Upper lobe of left lung (tissue), 6 donors: Measurements from ENCODE around the gene NVL. TPM values are rescaled to one million over a fixed set of nuclear protein-coding genes. Genes with fewer than 3 reads are reported as not detected.
"Not testable (repeated sequence)": the region's sequence is repeated elsewhere in the genome, so short reads cannot be mapped to it uniquely, and the experiment has no call there.

Experiments used
- ATAC-seq, 2 donors: fragments of 200-7000 bp; cut with Tn5 transposase; one replicate each; pipeline ENCODE4 v1.9.1; 2022; ENCODE audit warnings: mild to moderate bottlenecking in 2 of 2, moderate library complexity in 2 of 2; ENCODE audit not compliant: low FRiP score in 2 of 2
- DNase-seq, 2 donors: peaks; one replicate each; pipeline ENCODE4 v3.0.0-alpha.2; 2019 to 2020
- H3K27ac ChIP-seq, 4 donors: fragments of 200-600 bp; sonication (generic); one replicate each; pipeline ENCODE4 v1.5.1; 2016 to 2019
- H3K27me3 ChIP-seq, 4 donors: fragments of 200-600 bp; sonication (generic); one replicate each; pipeline ENCODE4 v1.5.1; 2017 to 2019
- H3K36me3 ChIP-seq, 4 donors: fragments of 200-600 bp; sonication (generic); one replicate each; pipeline ENCODE4 v1.5.1; 2016 to 2019
- H3K4me1 ChIP-seq, 4 donors: fragments of 200-600 bp; sonication (generic); one replicate each; pipeline ENCODE4 v1.5.1; 2018 to 2019
- H3K4me3 ChIP-seq, 4 donors: fragments of 200-600 bp; sonication (generic); one replicate each; pipeline ENCODE4 v1.5.1; 2017 to 2019; ENCODE audit warnings: mild to moderate bottlenecking in 2 of 4, moderate library complexity in 1 of 4
- H3K9me3 ChIP-seq, 4 donors: fragments of 200-600 bp; sonication (generic); one replicate each; pipeline ENCODE4 v1.5.1; 2018 to 2019
- CTCF ChIP-seq, 6 experiments: fragments of 450-650 bp in 4 of 6; fragments of 200-600 bp in 2 of 6; sonication (generic) in 2 of 6; IDR thresholded peaks; one replicate each; pipeline ENCODE4 v1.5.1; 2016 to 2019; ENCODE audit warnings: antibody characterized with exemption in 6 of 6
- EP300 ChIP-seq, 4 donors: sonication (generic); formaldehyde crosslinking; IDR thresholded peaks; one replicate each; pipeline ENCODE4 v1.5.1; 2017; ENCODE audit warnings: antibody characterized with exemption in 4 of 4, control low read depth in 2 of 4
- POLR2A ChIP-seq, 4 donors: fragments of 450-650 bp; IDR thresholded peaks; one replicate each; pipeline ENCODE4 v1.5.1; 2016 to 2017; ENCODE audit warnings: antibody characterized with exemption in 4 of 4, mild to moderate bottlenecking in 2 of 4
- POLR2AphosphoS5 ChIP-seq, 2 donors: sonication (generic); formaldehyde crosslinking; IDR thresholded peaks; one replicate each; pipeline ENCODE4 v1.5.1; 2017; ENCODE audit warnings: antibody characterized with exemption in 2 of 2
- WGBS, 2 donors: methylation state at CpG; one replicate each; pipeline ENCODE4 v1.1.5; 2017 to 2018; 5-methylcytosine and 5-hydroxymethylcytosine counted together
- total RNA-seq, 6 donors: library from RNA; depleted of rRNA in 4 of 6; stranded (reverse); fragments of >200 nt in 4 of 6; gene quantifications; one replicate each; pipeline versions ENCODE4 v1.1.0 to v1.2.1, GENCODE V29; 2016 to 2021
- donor health status: DM: no; HTN: no; CAD: no; lungs with moderate emphysema.
- donor health status: DM: no; HTN: yes; CAD: no; lungs with severe emphysema.

The NVL gene
- total RNA-seq, 6 donors from 2014 or later = 20.2 to 56.6 (median 34.1) TPM

- Histone ChIP-seq H3K4me3 (no peak overlapping the region), H3K27ac (no peak overlapping the region), H3K27me3 (no peaks in the 10 kb centered on the region), H3K36me3 (no peaks in the 10 kb centered on the region), H3K4me1 (peaks cover 0 to 19% (median 4%) of the 10 kb centered on the region in 4 donors), H3K9me3 (no peaks in the 10 kb centered on the region)
- no peak for ATAC-seq
- 58 to 66% methylated on average over 4 of the region's 4 CpGs for WGBS, 2 donors
- TF ChIP-seq EP300 (IDR thresholded peaks at IDR 0.05) = no peak
- no peak for TF ChIP-seq POLR2AphosphoS5 (IDR thresholded peaks at IDR 0.05)
- TF ChIP-seq POLR2A (IDR thresholded peaks at IDR 0.05) = no peak
- TF ChIP-seq CTCF (IDR thresholded peaks at IDR 0.05) = no peak
- no peak for DNase-seq
Observed at GRCh38 chr1:224211206-224211962, 118.6 kb downstream of the NVL start.

- H3K36me3 ChIP-seq, H3K27me3 ChIP-seq, ATAC-seq, H3K9me3 ChIP-seq, H3K4me3 ChIP-seq: not testable (repeated sequence)
- peaks cover 13 to 26% (median 20%) of the 10 kb centered on the region in 4 donors for H3K4me1 ChIP-seq
- H3K27ac ChIP-seq = peak overlapping the region; percentile 34 to 69 (median 48)
- WGBS, 2 donors = 68 to 76% methylated on average over 10 of the region's 10 CpGs
- peak in 1 of 2 donors; percentile 30 for DNase-seq
Observed at GRCh38 chr1:224205931-224206538, 123.9 kb downstream of the NVL start.

- H3K4me1 ChIP-seq = peaks cover 13 to 26% (median 20%) of the 10 kb centered on the region in 4 donors
- H3K4me3 ChIP-seq = no peak overlapping the region
- peak; percentile 37 to 48 for ATAC-seq
- no peaks in the 10 kb centered on the region for H3K36me3 ChIP-seq
- WGBS, 2 donors = 4 to 14% methylated on average over 3 to 4 of the region's 4 CpGs
- no peak for DNase-seq
- TF ChIP-seq POLR2AphosphoS5 (IDR thresholded peaks at IDR 0.05) (no peak), EP300 (IDR thresholded peaks at IDR 0.05) (no peak), POLR2A (IDR thresholded peaks at IDR 0.05) (no peak), CTCF (IDR thresholded peaks at IDR 0.05) (no peak)
- no peaks in the 10 kb centered on the region for H3K27me3 ChIP-seq
- no peaks in the 10 kb centered on the region for H3K9me3 ChIP-seq
- H3K27ac ChIP-seq = peak overlapping the region; percentile 34 to 69 (median 48)
Observed at GRCh38 chr1:224205438-224205840, 124.5 kb downstream of the NVL start.

- 70 to 72% methylated on average over 8 of the region's 8 CpGs for WGBS, 2 donors
Observed at GRCh38 chr1:224203243-224204016, 126.5 kb downstream of the NVL start.

More at GRCh38 chr1:224203243-224204016, 126.5 kb downstream of the NVL start:
- Histone ChIP-seq H3K27ac (peak overlapping the region in 1 of 4 donors; percentile 41), H3K36me3 (no peaks in the 10 kb centered on the region), H3K27me3 (no peaks in the 10 kb centered on the region), H3K4me3 (no peak overlapping the region), H3K9me3 (no peaks in the 10 kb centered on the region), H3K4me1 (peaks cover 13 to 26% (median 20%) of the 10 kb centered on the region in 4 donors)
- no peak for TF ChIP-seq CTCF (IDR thresholded peaks at IDR 0.05)
- no peak for TF ChIP-seq EP300 (IDR thresholded peaks at IDR 0.05)
- TF ChIP-seq POLR2AphosphoS5 (IDR thresholded peaks at IDR 0.05) = no peak
- no peak for TF ChIP-seq POLR2A (IDR thresholded peaks at IDR 0.05)
- ATAC-seq (peak; percentile 74 to 75), DNase-seq (peak in 1 of 2 donors; percentile 60)
